Esophagus muscularis mucosa (tissue), 4 donors: Measurements from ENCODE around the gene HELZ2. TPM values are rescaled to one million over a fixed set of nuclear protein-coding genes. Genes with fewer than 3 reads are reported as not detected.

Experiments used
- DNase-seq: peaks from one replicate; pipeline ENCODE4 v3.0.0-alpha.2; 2017; ENCODE audit errors: extremely low spot score
- H3K27ac ChIP-seq, 4 donors: fragments of 200-600 bp; sonication (generic); replicated peaks in 1 of 4; 1 replicate in 3 of 4; 2 replicates in 1 of 4; pipeline ENCODE4 v1.5.1; 2016 to 2019; ENCODE audit warnings: mild to moderate bottlenecking in 1 of 4
- H3K27me3 ChIP-seq, 4 donors: fragments of 200-600 bp; sonication (generic); one replicate each; pipeline versions ENCODE4 v1.5.1 to v1.6.0; 2016 to 2019
- H3K36me3 ChIP-seq, 4 donors: fragments of 200-600 bp; sonication (generic); one replicate each; pipeline ENCODE4 v1.5.1; 2016 to 2019
- H3K4me1 ChIP-seq, 4 donors: fragments of 200-600 bp; sonication (generic); one replicate each; pipeline ENCODE4 v1.5.1; 2016 to 2019
- H3K4me3 ChIP-seq, 4 donors: fragments of 200-600 bp; sonication (generic); 1 replicate in 2 of 4; 2 replicates in 2 of 4; pipeline ENCODE4 v1.5.1; 2016 to 2019; ENCODE audit warnings: mild to moderate bottlenecking in 4 of 4, moderate library complexity in 1 of 4
- H3K9me3 ChIP-seq, 4 donors: fragments of 200-600 bp; sonication (generic); 1 replicate in 3 of 4; 2 replicates in 1 of 4; pipeline ENCODE4 v1.5.1; 2016 to 2019
- CTCF ChIP-seq, 3 experiments: fragments of 200-600 bp in 2 of 3; fragments of 450-650 bp in 1 of 3; sonication (generic) in 2 of 3; IDR thresholded peaks; one replicate each; pipeline ENCODE4 v1.5.1; 2017 to 2019; ENCODE audit warnings: antibody characterized with exemption in 3 of 3, mild to moderate bottlenecking in 2 of 3, moderate library complexity in 1 of 3
- EP300 ChIP-seq: sonication (generic); formaldehyde crosslinking; IDR thresholded peaks from one replicate; pipeline ENCODE4 v1.6.1; 2017; ENCODE audit warnings: antibody characterized with exemption
- POLR2A ChIP-seq: fragments of 450-650 bp; IDR thresholded peaks from one replicate; pipeline ENCODE4 v1.6.1; 2017; ENCODE audit warnings: antibody characterized with exemption, moderate library complexity, mild to moderate bottlenecking, low read depth
- POLR2AphosphoS5 ChIP-seq, 2 donors: sonication (generic); formaldehyde crosslinking; IDR thresholded peaks; one replicate each; pipeline ENCODE4 v1.6.1; 2017; ENCODE audit warnings: antibody characterized with exemption in 2 of 2
- WGBS: methylation state at CpG from one replicate; pipeline ENCODE4 v1.1.5; 2018; 5-methylcytosine and 5-hydroxymethylcytosine counted together
- intact Hi-C: fragments of 100-400 bp; cut with DNase I; formaldehyde crosslinking; loops from one replicate; pipeline ENCODE4 v1.15.1; 2023
- total RNA-seq, 4 donors: library from RNA; depleted of rRNA; stranded (reverse); fragments of >200 nt; gene quantifications; one replicate each; pipeline versions ENCODE4 v1.1.0 to v1.2.1, GENCODE V29; 2016

The HELZ2 gene
- total RNA-seq, 4 donors from 2014 or later = 19.5 to 36.9 (median 30.3) TPM

GRCh38 chr20:63534831-63535651 lies 39.0 kb downstream of the HELZ2 start:
- no peak overlapping the region for H3K27ac ChIP-seq
- peaks cover 0 to 88% (median 23%) of the 10 kb centered on the region in 4 donors for H3K27me3 ChIP-seq
- H3K9me3 ChIP-seq = no peaks in the 10 kb centered on the region

GRCh38 chr20:63534427-63534830 lies 39.6 kb downstream of the HELZ2 start:
- WGBS = 54% methylated on average over 8 of the region's 12 CpGs
- H3K27ac ChIP-seq = no peak overlapping the region

More at GRCh38 chr20:63534831-63535651, 39.0 kb downstream of the HELZ2 start:
- no peak for TF ChIP-seq CTCF (IDR thresholded peaks at IDR 0.05)
- TF ChIP-seq POLR2A = no peak
- TF ChIP-seq POLR2AphosphoS5 (IDR thresholded peaks at IDR 0.05) = no peak
- TF ChIP-seq EP300 = no peak
- H3K36me3 ChIP-seq = no peaks in the 10 kb centered on the region
- intact Hi-C loops = loop anchor here (10.0 kb wide), 1 partner anchor 120 kb away; the partner anchor contains the start of genes RTEL1 and STMN3
- 83% methylated on average over 13 of the region's 49 CpGs for WGBS
- DNase-seq = no peak
- H3K4me3 ChIP-seq = no peak overlapping the region
- peaks cover 16 to 34% (median 27%) of the 10 kb centered on the region in 4 donors for H3K4me1 ChIP-seq

GRCh38 chr20:63533871-63534393 lies 40.1 kb downstream of the HELZ2 start:
- no peak for DNase-seq
- Histone ChIP-seq H3K27ac (no peak overlapping the region), H3K4me3 (no peak overlapping the region), H3K9me3 (no peaks in the 10 kb centered on the region), H3K4me1 (peaks cover 16 to 34% (median 27%) of the 10 kb centered on the region in 4 donors), H3K36me3 (no peaks in the 10 kb centered on the region), H3K27me3 (peaks cover 0 to 82% (median 23%) of the 10 kb centered on the region in 4 donors)
- no peak for TF ChIP-seq POLR2A
- TF ChIP-seq CTCF (IDR thresholded peaks at IDR 0.05) = no peak
- intact Hi-C loops = loop anchor here (10.0 kb wide), 1 partner anchor 121 kb away; the partner anchor contains the start of genes RTEL1 and STMN3
- WGBS = 79% methylated on average over 20 of the region's 28 CpGs

More at GRCh38 chr20:63534427-63534830, 39.6 kb downstream of the HELZ2 start:
- TF ChIP-seq CTCF (IDR thresholded peaks at IDR 0.05) = no peak
- no peak for TF ChIP-seq POLR2AphosphoS5 (IDR thresholded peaks at IDR 0.05)
- no peak for TF ChIP-seq EP300
- TF ChIP-seq POLR2A = no peak
- Histone ChIP-seq H3K9me3 (no peaks in the 10 kb centered on the region), H3K27me3 (peaks cover 0 to 84% (median 23%) of the 10 kb centered on the region in 4 donors), H3K4me3 (no peak overlapping the region), H3K4me1 (peaks cover 16 to 34% (median 27%) of the 10 kb centered on the region in 4 donors), H3K36me3 (no peaks in the 10 kb centered on the region)
- no peak for DNase-seq
- intact Hi-C loops = loop anchor here (10.0 kb wide), 1 partner anchor 120 kb away; the partner anchor contains the start of genes RTEL1 and STMN3

GRCh38 chr20:63533388-63533787 lies 40.7 kb downstream of the HELZ2 start:
- H3K27ac ChIP-seq = no peak overlapping the region
- no peak overlapping the region for H3K4me3 ChIP-seq
- no peaks in the 10 kb centered on the region for H3K9me3 ChIP-seq
- H3K27me3 ChIP-seq = peaks cover 0 to 79% (median 23%) of the 10 kb centered on the region in 4 donors
- H3K4me1 ChIP-seq = peaks cover 15 to 30% (median 24%) of the 10 kb centered on the region in 4 donors
- TF ChIP-seq POLR2AphosphoS5 (IDR thresholded peaks at IDR 0.05) (no peak), CTCF (IDR thresholded peaks at IDR 0.05) (no peak), POLR2A (no peak), EP300 (no peak)
- 78% methylated on average over 12 of the region's 14 CpGs for WGBS
- intact Hi-C loops = loop anchor here (10.0 kb wide), 1 partner anchor 121 kb away; the partner anchor contains the start of genes RTEL1 and STMN3
- no peaks in the 10 kb centered on the region for H3K36me3 ChIP-seq
- DNase-seq = no peak
